ENCODE results near the gene FES.

FES gene

GRCh38 chr15:90877996-90878395, 6.3 kb upstream of the FES start:
- DNase-seq = no peak

GRCh38 chr15:90878660-90879059, 5.6 kb upstream of the FES start:
- no peak for DNase-seq

GRCh38 chr15:90879730-90880366, 4.5 kb upstream of the FES start:
- no peak for DNase-seq

GRCh38 chr15:90880381-90881145, 3.7 kb upstream of the FES start:
- no peak for DNase-seq

- no peak for DNase-seq
Observed at GRCh38 chr15:90881181-90881977, 2.9 kb upstream of the FES start.

GRCh38 chr15:90881978-90882721, 2.2 kb upstream of the FES start:
- no peak for DNase-seq

- no peak for DNase-seq
Observed at GRCh38 chr15:90882781-90883525, 1.4 kb upstream of the FES start.

GRCh38 chr15:90883526-90883975, 753 bp upstream of the FES start:
- no peak for DNase-seq

GRCh38 chr15:90884719-90885431, 571 bp downstream of the FES start:
- no peak for DNase-seq

- peak; percentile 31 for DNase-seq
Observed at GRCh38 chr15:90885432-90886290, 1.4 kb downstream of the FES start.

GRCh38 chr15:90886291-90886614, 1.9 kb downstream of the FES start:
- DNase-seq = no peak

- DNase-seq = no peak
Observed at GRCh38 chr15:90887037-90887481, 2.8 kb downstream of the FES start.

- no peak for DNase-seq
Observed at GRCh38 chr15:90889313-90889730, 5.0 kb downstream of the FES start.

- DNase-seq = no peak
Observed at GRCh38 chr15:90889736-90890456, 5.6 kb downstream of the FES start.

- DNase-seq = no peak
Observed at GRCh38 chr15:90890839-90891238, 6.5 kb downstream of the FES start.

GRCh38 chr15:90891346-90891949, 7.1 kb downstream of the FES start:
- no peak for DNase-seq

- no peak for DNase-seq
Observed at GRCh38 chr15:90892023-90892422, 7.7 kb downstream of the FES start.

GRCh38 chr15:90892498-90893174, 8.3 kb downstream of the FES start:
- DNase-seq = no peak
